PC-9 (cell line): ENCODE data around the gene NFIX. TPM values are rescaled to one million over a fixed set of nuclear protein-coding genes. Genes with fewer than 3 reads are reported as not detected.
A peak's percentile ranks its signal among the peaks of the same experiment; 100 is the strongest.

Source experiments
- BruUV-seq: library from RNA; stranded (reverse); fragments of 400-500 nt; replicated peaks from 2 replicates; lab custom pipeline; 2021; lab: Mats Ljungman, UMichigan
- CTCF ChIA-PET: fragments of 300-600 bp; sonication (Branson Sonifier 250); formaldehyde crosslinking; loops from one replicate; lab custom pipeline; 2022; ENCODE audit warnings: antibody characterized with exemption; lab: Charles Lee
- POLR2A ChIA-PET: fragments of 300-600 bp; sonication (Branson Sonifier 250); formaldehyde crosslinking; loops from one replicate; lab custom pipeline; 2022; ENCODE audit warnings: antibody characterized with exemption; ENCODE audit not compliant: unreplicated experiment; lab: Charles Lee
- DNase-seq, 2 experiments: peaks; one replicate each; pipeline versions ENCODE4 v3.0.0 to v3.0.0-alpha.2; 2015 to 2022; ENCODE audit warnings: mixed read lengths in 1 of 2
- H2AFZ ChIP-seq: fragments of 200-600 bp; sonication (generic); 2 replicates; pipeline ENCODE4 v1.8.1; 2017; ENCODE audit warnings: antibody characterized with exemption
- H3F3A ChIP-seq: fragments of 200-600 bp; sonication (generic); 2 replicates; pipeline ENCODE4 v1.8.1; 2017; ENCODE audit warnings: antibody characterized with exemption, mild to moderate bottlenecking, low read depth; ENCODE audit not compliant: insufficient read depth
- H3K27ac ChIP-seq: fragments of 200-600 bp; sonication (generic); 2 replicates; pipeline ENCODE4 v1.6.1; 2016; ENCODE audit warnings: mixed run types
- H3K27me3 ChIP-seq: fragments of 200-600 bp; sonication (generic); 2 replicates; pipeline ENCODE4 v1.6.1; 2016; ENCODE audit warnings: low read depth, mixed run types; ENCODE audit not compliant: insufficient read depth
- H3K36me3 ChIP-seq: fragments of 200-600 bp; sonication (generic); 2 replicates; pipeline ENCODE4 v1.6.1; 2016; ENCODE audit warnings: low read depth, mixed run types
- H3K4me1 ChIP-seq: fragments of 200-600 bp; sonication (generic); replicated peaks from 2 replicates; pipeline ENCODE4 v1.6.1; 2016; ENCODE audit warnings: mixed run types; ENCODE audit not compliant: insufficient read depth
- H3K4me2 ChIP-seq: fragments of 200-600 bp; sonication (generic); 2 replicates; pipeline ENCODE4 v1.6.1; 2017; ENCODE audit warnings: mixed run types
- H3K4me3 ChIP-seq: fragments of 200-600 bp; sonication (generic); 2 replicates; pipeline ENCODE4 v1.6.1; 2016; ENCODE audit warnings: mixed run types
- H3K79me2 ChIP-seq: fragments of 200-600 bp; sonication (generic); 2 replicates; pipeline ENCODE4 v1.6.1; 2017; ENCODE audit warnings: low read depth, mixed run types
- H3K9me2 ChIP-seq: fragments of 200-600 bp; sonication (generic); 2 replicates; pipeline ENCODE4 v1.8.1; 2017; ENCODE audit warnings: mild to moderate bottlenecking; ENCODE audit not compliant: insufficient read depth
- H3K9me3 ChIP-seq: fragments of 200-600 bp; sonication (generic); 2 replicates; pipeline ENCODE4 v1.8.1; 2016; ENCODE audit warnings: low read depth; ENCODE audit not compliant: insufficient read depth
- H4K20me1 ChIP-seq: fragments of 200-600 bp; sonication (generic); 2 replicates; pipeline ENCODE4 v1.8.1; 2017; ENCODE audit not compliant: insufficient read depth
- CTCF ChIP-seq: fragments of 200-600 bp; sonication (generic); conservative IDR thresholded peaks from 2 replicates; pipeline ENCODE4 v1.6.1; 2017; ENCODE audit warnings: mixed run types, antibody characterized with exemption, mild to moderate bottlenecking, moderate library complexity
- EZH2 ChIP-seq: fragments of 200-600 bp; sonication (generic); IDR thresholded peaks from 2 replicates; pipeline ENCODE4 v1.8.0; 2017; ENCODE audit warnings: antibody characterized with exemption, low read depth
- intact Hi-C: fragments of 100-400 bp; cut with micrococcal nuclease; formaldehyde crosslinking; loops from one replicate; pipeline ENCODE4 v1.10.0; 2022; ENCODE audit not compliant: unreplicated experiment
- total RNA-seq: library from RNA; stranded (reverse); gene quantifications from 2 replicates; pipeline ENCODE4 v1.2.3, GENCODE V29; 2021

The NFIX gene
- total RNA-seq, 1 experiment from 2014 or later = 24.2 TPM

- no peak overlapping the region for H3K27ac ChIP-seq
- intact Hi-C loops = no loop called here
- no peaks in the 10 kb centered on the region for H3K9me3 ChIP-seq
- DNase-seq = no peak
- H3K79me2 ChIP-seq = no peaks in the 10 kb centered on the region
- TSS peak; percentile 34 for BruUV-seq
- no peak overlapping the region for H3K4me2 ChIP-seq
- no peaks in the 10 kb centered on the region for H3K36me3 ChIP-seq
- peaks cover 23% of the 10 kb centered on the region; the same call in 1 of the 2 replicates for H3F3A ChIP-seq
- H3K9me2 ChIP-seq = no peaks in the 10 kb centered on the region
- H2AFZ ChIP-seq = no peak overlapping the region
- CTCF ChIA-PET = no interaction called here
- peaks cover 27% of the 10 kb centered on the region for H3K27me3 ChIP-seq
- no peaks in the 10 kb centered on the region; the same call in 1 of the 2 replicates for H4K20me1 ChIP-seq
- H3K4me3 ChIP-seq = no peak overlapping the region
- H3K4me1 ChIP-seq = peaks cover 5% of the 10 kb centered on the region; the same call in 1 of the 2 replicates
- TF ChIP-seq EZH2 = no peak
- TF ChIP-seq CTCF = no peak
- POLR2A ChIA-PET = no interaction called here
Measured at GRCh38 chr19:12997967-12998940, 3.0 kb downstream of the NFIX start.

GRCh38 chr19:13001166-13001501 is 5.9 kb downstream of the NFIX start:
- Histone ChIP-seq H3K9me2 (no peaks in the 10 kb centered on the region), H3K4me3 (no peak overlapping the region), H4K20me1 (no peaks in the 10 kb centered on the region; the same call in 1 of the 2 replicates), H3K4me1 (no peaks in the 10 kb centered on the region), H3F3A (peaks cover 6% of the 10 kb centered on the region; the same call in 1 of the 2 replicates), H3K9me3 (no peaks in the 10 kb centered on the region), H2AFZ (no peak overlapping the region), H3K36me3 (no peaks in the 10 kb centered on the region), H3K79me2 (no peaks in the 10 kb centered on the region), H3K27me3 (peaks cover 12% of the 10 kb centered on the region; the same call in 1 of the 2 replicates), H3K27ac (no peak overlapping the region), H3K4me2 (no peak overlapping the region)
- no TSS peak for BruUV-seq
- POLR2A ChIA-PET = no interaction called here
- CTCF ChIA-PET = interaction anchor here (0.6 kb wide), 1 partner anchor 13 kb away, joined by 7 read pairs; no protein-coding TSS in a partner anchor
- TF ChIP-seq CTCF = no peak
- no peak for DNase-seq
- intact Hi-C loops = no loop called here

- no TSS peak for BruUV-seq
- H4K20me1 ChIP-seq = no peaks in the 10 kb centered on the region; the same call in 1 of the 2 replicates
- CTCF ChIA-PET = no interaction called here
Measured at GRCh38 chr19:13001502-13002165, 6.4 kb downstream of the NFIX start.

More at GRCh38 chr19:13001502-13002165, 6.4 kb downstream of the NFIX start:
- H3K9me2 ChIP-seq = no peaks in the 10 kb centered on the region
- H3K27ac ChIP-seq = no peak overlapping the region
- H3K4me3 ChIP-seq = no peak overlapping the region
- DNase-seq = no peak
- H3K79me2 ChIP-seq = no peaks in the 10 kb centered on the region
- POLR2A ChIA-PET = no interaction called here
- TF ChIP-seq CTCF = no peak
- TF ChIP-seq EZH2 = no peak
- peaks cover 7% of the 10 kb centered on the region; the same call in 1 of the 2 replicates for H3K27me3 ChIP-seq
- no peaks in the 10 kb centered on the region for H3K9me3 ChIP-seq
- no peaks in the 10 kb centered on the region for H3K4me1 ChIP-seq
- intact Hi-C loops = no loop called here
- peaks cover 6% of the 10 kb centered on the region; the same call in 1 of the 2 replicates for H3F3A ChIP-seq
- H2AFZ ChIP-seq = no peak overlapping the region
- no peak overlapping the region for H3K4me2 ChIP-seq
- H3K36me3 ChIP-seq = no peaks in the 10 kb centered on the region
